HUES48 (cell line): Measurements from ENCODE around the gene FPR3.

Experiments
- H3K27ac ChIP-seq: one replicate; pipeline ENCODE4 v1.7.0; 2013; ENCODE audit warnings: low read depth, low read length, inconsistent platforms
- H3K27me3 ChIP-seq: 2 replicates; pipeline ENCODE4 v1.6.1; 2013; ENCODE audit warnings: mild to moderate bottlenecking, low read length; ENCODE audit not compliant: control insufficient read depth, insufficient read depth
- H3K36me3 ChIP-seq: 2 replicates; pipeline ENCODE4 v1.6.1; 2013; ENCODE audit warnings: low read length; ENCODE audit not compliant: control insufficient read depth, insufficient read depth
- H3K4me1 ChIP-seq: 2 replicates; pipeline ENCODE4 v1.6.1; 2013; ENCODE audit warnings: mild to moderate bottlenecking, low read length; ENCODE audit not compliant: control insufficient read depth, insufficient read depth
- H3K4me3 ChIP-seq: 2 replicates; pipeline ENCODE4 v1.5.1; 2013; ENCODE audit warnings: mild to moderate bottlenecking, low read depth, low read length
- H3K9ac ChIP-seq: 2 replicates; pipeline ENCODE4 v1.6.1; 2013; ENCODE audit warnings: mild to moderate bottlenecking, low read depth, low read length, moderate library complexity
- H3K9me3 ChIP-seq: 2 replicates; pipeline ENCODE4 v1.6.1; 2013; ENCODE audit warnings: low read length; ENCODE audit not compliant: control insufficient read depth, insufficient read depth

The FPR3 gene

DNA sequence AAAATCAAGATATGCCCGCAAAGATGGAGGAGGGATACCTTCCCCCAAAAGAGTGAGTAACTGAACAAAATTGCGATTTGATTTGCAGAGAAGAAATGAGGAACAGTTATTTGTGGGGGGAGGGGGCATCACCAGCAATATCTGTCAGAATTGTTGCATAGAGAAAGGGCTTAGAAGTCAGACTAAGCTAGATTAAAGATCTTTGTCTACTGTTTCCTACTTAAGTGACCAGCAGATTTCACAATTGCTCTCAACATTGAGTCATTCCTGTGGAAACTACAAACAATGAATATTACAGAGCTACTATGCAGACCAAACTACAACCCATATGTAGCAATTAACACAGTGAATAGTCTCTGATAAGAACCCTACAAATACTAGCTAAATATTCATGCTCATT lies 27.4 kb downstream of the FPR3 start:
- Histone ChIP-seq H3K9ac (no peak overlapping the region), H3K4me3 (no peak overlapping the region), H3K36me3 (no peaks in the 10 kb centered on the region), H3K27ac (no peak overlapping the region), H3K9me3 (peaks cover 36% of the 10 kb centered on the region), H3K27me3 (no peaks in the 10 kb centered on the region), H3K4me1 (peaks cover 5% of the 10 kb centered on the region; the same call in 1 of the 2 replicates)

- H3K4me1 ChIP-seq = peaks cover 5% of the 10 kb centered on the region; the same call in 1 of the 2 replicates
- H3K4me3 ChIP-seq = no peak overlapping the region
- no peaks in the 10 kb centered on the region for H3K27me3 ChIP-seq
- no peak overlapping the region for H3K27ac ChIP-seq
- no peaks in the 10 kb centered on the region for H3K36me3 ChIP-seq
- H3K9me3 ChIP-seq = peaks cover 42% of the 10 kb centered on the region
- H3K9ac ChIP-seq = no peak overlapping the region
Observed at GRCh38 chr19:51822946-51823345, 28.0 kb downstream of the FPR3 start.

DNA sequence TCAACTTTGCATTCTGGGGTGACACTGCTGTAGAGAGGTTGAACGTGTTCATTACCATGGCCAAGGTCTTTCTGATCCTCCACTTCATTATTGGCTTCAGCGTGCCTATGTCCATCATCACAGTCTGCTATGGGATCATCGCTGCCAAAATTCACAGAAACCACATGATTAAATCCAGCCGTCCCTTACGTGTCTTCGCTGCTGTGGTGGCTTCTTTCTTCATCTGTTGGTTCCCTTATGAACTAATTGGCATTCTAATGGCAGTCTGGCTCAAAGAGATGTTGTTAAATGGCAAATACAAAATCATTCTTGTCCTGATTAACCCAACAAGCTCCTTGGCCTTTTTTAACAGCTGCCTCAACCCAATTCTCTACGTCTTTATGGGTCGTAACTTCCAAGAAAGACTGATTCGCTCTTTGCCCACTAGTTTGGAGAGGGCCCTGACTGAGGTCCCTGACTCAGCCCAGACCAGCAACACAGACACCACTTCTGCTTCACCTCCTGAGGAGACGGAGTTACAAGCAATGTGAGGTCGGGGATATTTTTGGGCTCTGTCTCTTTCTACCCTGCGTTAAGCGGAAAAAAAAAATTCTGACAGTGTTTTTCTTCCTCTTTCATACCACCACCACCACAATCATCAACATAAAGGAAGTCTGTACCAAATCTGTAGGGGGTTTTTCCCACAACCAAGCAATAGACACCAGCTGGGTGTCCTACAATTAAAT lies 29.5 kb downstream of the FPR3 start:
- H3K9me3 ChIP-seq = peaks cover 50% of the 10 kb centered on the region
- no peak overlapping the region for H3K9ac ChIP-seq
- H3K27ac ChIP-seq = no peak overlapping the region
- no peaks in the 10 kb centered on the region for H3K27me3 ChIP-seq
- no peaks in the 10 kb centered on the region for H3K36me3 ChIP-seq
- peaks cover 5% of the 10 kb centered on the region; the same call in 1 of the 2 replicates for H3K4me1 ChIP-seq
- no peak overlapping the region for H3K4me3 ChIP-seq

- Histone ChIP-seq H3K36me3 (no peaks in the 10 kb centered on the region), H3K4me3 (no peak overlapping the region), H3K27me3 (no peaks in the 10 kb centered on the region), H3K9me3 (peaks cover 72% of the 10 kb centered on the region), H3K4me1 (no peaks in the 10 kb centered on the region), H3K27ac (no peak overlapping the region), H3K9ac (no peak overlapping the region)
Observed at GRCh38 chr19:51830274-51830673, 35.3 kb downstream of the FPR3 start.

GRCh38 chr19:51837145-51837544 lies 42.2 kb downstream of the FPR3 start:
- Histone ChIP-seq H3K9me3 (peaks cover 45% of the 10 kb centered on the region), H3K9ac (no peak overlapping the region), H3K27ac (no peak overlapping the region), H3K4me1 (no peaks in the 10 kb centered on the region), H3K36me3 (no peaks in the 10 kb centered on the region), H3K27me3 (no peaks in the 10 kb centered on the region), H3K4me3 (no peak overlapping the region)

DNA sequence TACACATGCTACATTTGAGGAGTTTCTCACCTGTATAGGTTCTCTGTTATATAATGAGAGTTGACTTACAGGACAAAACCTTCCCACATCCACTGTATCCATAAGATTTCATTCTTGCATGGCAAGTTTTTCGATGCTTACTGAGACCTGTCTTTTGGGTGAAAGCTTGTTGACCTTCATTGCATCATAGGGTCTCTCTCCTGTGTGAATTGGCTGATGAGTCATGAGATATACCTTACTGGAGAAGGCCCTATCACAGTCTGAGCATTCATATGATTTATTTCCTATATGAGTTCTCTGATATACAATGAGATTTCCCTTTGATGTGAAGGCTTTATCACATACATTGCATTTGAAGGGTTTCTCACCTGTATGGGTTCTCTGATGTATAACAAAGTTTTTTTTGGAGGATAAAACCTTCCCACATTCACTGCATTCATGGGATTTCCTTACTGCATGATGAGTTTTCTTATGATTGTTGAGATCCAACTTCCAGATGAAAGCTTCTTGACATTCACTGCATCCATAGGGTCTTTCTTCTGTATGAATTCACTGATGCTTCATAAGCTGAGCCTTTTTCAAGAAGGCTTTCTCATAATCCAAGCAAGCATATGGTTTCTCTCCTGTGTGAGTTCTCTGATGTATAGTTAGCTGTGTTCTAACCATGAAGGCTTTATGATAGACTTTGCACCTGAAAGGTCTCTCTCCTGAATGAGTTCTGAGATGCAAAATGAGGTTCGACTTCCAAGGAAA lies 67.1 kb downstream of the FPR3 start:
- Histone ChIP-seq H3K27ac (no peak overlapping the region), H3K36me3 (peaks cover 70% of the 10 kb centered on the region), H3K9me3 (peaks cover 95% of the 10 kb centered on the region), H3K4me3 (peak overlapping the region; percentile 22; the same call in 1 of the 2 replicates), H3K27me3 (no peaks in the 10 kb centered on the region), H3K9ac (no peak overlapping the region), H3K4me1 (no peaks in the 10 kb centered on the region)

GRCh38 chr19:51873097-51873496 lies 78.1 kb downstream of the FPR3 start:
- H3K27me3 ChIP-seq = no peaks in the 10 kb centered on the region
- H3K4me3 ChIP-seq = peak overlapping the region; percentile 11; the same call in 1 of the 2 replicates
- no peaks in the 10 kb centered on the region for H3K4me1 ChIP-seq
- peaks cover 99% of the 10 kb centered on the region for H3K9me3 ChIP-seq
- no peak overlapping the region for H3K9ac ChIP-seq
- H3K36me3 ChIP-seq = peaks cover 92% of the 10 kb centered on the region
- no peak overlapping the region for H3K27ac ChIP-seq
